Liver (tissue), 9 donors: Measurements from ENCODE around the gene PPP2R3A. TPM values are rescaled to one million over a fixed set of nuclear protein-coding genes. Genes with fewer than 3 reads are reported as not detected.

ENCODE experiments used
- DNase-seq: peaks from one replicate; pipeline ENCODE4 v3.0.0-alpha.2; 2017; ENCODE audit warnings: low spot score
- H3K27ac ChIP-seq, 2 donors: one replicate each; pipeline ENCODE4 v1.7.0; 2013; ENCODE audit warnings: inconsistent platforms in 2 of 2, low read length in 2 of 2, control low read depth in 1 of 2, low read depth in 1 of 2, mild to moderate bottlenecking in 1 of 2
- H3K27me3 ChIP-seq, 4 donors: one replicate each; pipeline versions ENCODE4 v1.6.1 to v1.7.0; 2013; ENCODE audit warnings: low read length in 3 of 4, inconsistent platforms in 1 of 4, mild to moderate bottlenecking in 1 of 4, moderate library complexity in 1 of 4; ENCODE audit not compliant: control insufficient read depth in 4 of 4, insufficient read depth in 4 of 4
- H3K36me3 ChIP-seq, 4 donors: one replicate each; pipeline versions ENCODE4 v1.6.1 to v1.7.0; 2013; ENCODE audit warnings: low read length in 3 of 4, mild to moderate bottlenecking in 3 of 4, low read depth in 1 of 4, moderate library complexity in 1 of 4; ENCODE audit not compliant: control insufficient read depth in 4 of 4, insufficient read depth in 3 of 4
- H3K4me1 ChIP-seq, 4 donors: one replicate each; pipeline versions ENCODE4 v1.6.1 to v1.7.0; 2013; ENCODE audit warnings: low read length in 3 of 4, mild to moderate bottlenecking in 3 of 4, moderate library complexity in 1 of 4; ENCODE audit not compliant: control insufficient read depth in 4 of 4, insufficient read depth in 4 of 4
- H3K4me3 ChIP-seq, 3 donors: one replicate each; pipeline versions ENCODE4 v1.6.1 to v1.7.0; 2013; ENCODE audit warnings: low read length in 3 of 3, control low read depth in 1 of 3, low read depth in 1 of 3, mild to moderate bottlenecking in 1 of 3
- H3K9ac ChIP-seq, 2 donors: one replicate each; pipeline ENCODE4 v1.7.0; 2013; ENCODE audit warnings: low read length in 2 of 2, mild to moderate bottlenecking in 2 of 2, moderate library complexity in 2 of 2, control low read depth in 1 of 2, low read depth in 1 of 2
- H3K9me3 ChIP-seq, 4 donors: one replicate each; pipeline versions ENCODE4 v1.6.1 to v1.7.0; 2013; ENCODE audit warnings: low read length in 3 of 4; ENCODE audit not compliant: control insufficient read depth in 4 of 4
- ATF3 ChIP-seq: IDR thresholded peaks from 2 replicates; pipeline ENCODE4 v1.6.1; 2016; ENCODE audit warnings: antibody characterized with exemption
- CTCF ChIP-seq: fragments of 150-350 bp; IDR thresholded peaks from 2 replicates; pipeline ENCODE4 v1.5.1; 2017; ENCODE audit warnings: improper control_type of control experiment, low read depth, low read length; ENCODE audit not compliant: missing input control
- EGR1 ChIP-seq, 2 donors: IDR thresholded peaks; 2 replicates each; pipeline ENCODE4 v1.6.1; 2016 to 2018; ENCODE audit warnings: antibody characterized with exemption in 2 of 2, low read depth in 2 of 2
- FOXA1 ChIP-seq: IDR thresholded peaks from 2 replicates; pipeline ENCODE4 v1.6.1; 2016; ENCODE audit warnings: antibody characterized with exemption
- FOXA2 ChIP-seq: IDR thresholded peaks from 2 replicates; pipeline ENCODE4 v1.6.1; 2016; ENCODE audit warnings: antibody characterized with exemption
- GABPA ChIP-seq, 2 donors: IDR thresholded peaks in 1 of 2; conservative IDR thresholded peaks in 1 of 2; 2 replicates each; pipeline ENCODE4 v1.6.1; 2016; ENCODE audit warnings: antibody characterized with exemption in 2 of 2, mild to moderate bottlenecking in 1 of 2, moderate library complexity in 1 of 2
- HNF4A ChIP-seq, 2 donors: conservative IDR thresholded peaks; 2 replicates each; pipeline ENCODE4 v1.6.1; 2016; ENCODE audit warnings: antibody characterized with exemption in 2 of 2, mild to moderate bottlenecking in 2 of 2
- HNF4G ChIP-seq: IDR thresholded peaks from 2 replicates; pipeline ENCODE4 v1.6.1; 2016; ENCODE audit warnings: antibody characterized with exemption
- JUND ChIP-seq, 2 donors: IDR thresholded peaks; 2 replicates each; pipeline ENCODE4 v1.6.1; 2016; ENCODE audit warnings: antibody characterized with exemption in 2 of 2
- MAX ChIP-seq: IDR thresholded peaks from 2 replicates; pipeline ENCODE4 v1.6.1; 2016; ENCODE audit warnings: antibody characterized with exemption
- NR2F2 ChIP-seq: IDR thresholded peaks from 2 replicates; pipeline ENCODE4 v1.6.1; 2016; ENCODE audit warnings: antibody characterized with exemption
- RAD21 ChIP-seq, 2 donors: IDR thresholded peaks; 2 replicates each; pipeline ENCODE4 v1.6.1; 2016; ENCODE audit warnings: antibody characterized with exemption in 2 of 2, mild to moderate bottlenecking in 2 of 2
- REST ChIP-seq: IDR thresholded peaks from 2 replicates; pipeline ENCODE4 v1.6.1; 2016; ENCODE audit warnings: antibody characterized with exemption, mild to moderate bottlenecking
- RXRA ChIP-seq, 2 donors: IDR thresholded peaks; 2 replicates each; pipeline ENCODE4 v1.6.1; 2017 to 2018; ENCODE audit warnings: antibody characterized with exemption in 2 of 2, mild to moderate bottlenecking in 1 of 2
- SP1 ChIP-seq: IDR thresholded peaks from 2 replicates; pipeline ENCODE4 v1.6.1; 2018; ENCODE audit warnings: antibody characterized with exemption, mild to moderate bottlenecking
- TAF1 ChIP-seq: conservative IDR thresholded peaks from 2 replicates; pipeline ENCODE4 v1.6.1; 2016; ENCODE audit warnings: antibody characterized with exemption, mild to moderate bottlenecking
- YY1 ChIP-seq: IDR thresholded peaks from 2 replicates; pipeline ENCODE4 v1.6.1; 2016; ENCODE audit warnings: antibody characterized with exemption, mild to moderate bottlenecking
- ZBTB33 ChIP-seq: IDR thresholded peaks from 2 replicates; pipeline ENCODE4 v1.6.1; 2016; ENCODE audit warnings: antibody characterized with exemption
- WGBS: extraction: QIAGEN DNeasy Blood & Tissue Kit; methylation state at CpG from one replicate; pipeline ENCODE4 v1.1.7; 2013; 5-methylcytosine and 5-hydroxymethylcytosine counted together
- polyA plus RNA-seq, 2 donors: library from polyadenylated mRNA; stranded (reverse) in 1 of 2; unstranded in 1 of 2; fragments of 200-250 nt in 1 of 2; fragments of >200 nt in 1 of 2; fragmentation: Nextera tagmentation in 1 of 2; extraction: Ambion mirVana in 1 of 2; gene quantifications; one replicate each; pipeline versions ENCODE4 v1.2.1 to v1.2.3, GENCODE V29; 2013 to 2015
- total RNA-seq, 2 donors: library from RNA; depleted of rRNA; stranded (reverse); fragments of >200 nt; gene quantifications; one replicate each; pipeline ENCODE4 v1.2.3, GENCODE V29; 2014
- donor health status: healthy.
- donor health status: healthy.
- donor health status: healthy.
- donor health status: healthy.
- donor health status: healthy.

PPP2R3A gene
- total and polyA plus RNA-seq, 4 donors: 0.54 to 3.3 (median 1.6) TPM

- Histone ChIP-seq H3K27ac (no peak overlapping the region), H3K9me3 (no peaks in the 10 kb centered on the region), H3K36me3 (no peaks in the 10 kb centered on the region), H3K4me3 (no peak overlapping the region), H3K9ac (no peak overlapping the region), H3K4me1 (no peaks in the 10 kb centered on the region), H3K27me3 (no peaks in the 10 kb centered on the region)
- TF ChIP-seq FOXA2: no peak
- no peak for TF ChIP-seq FOXA1
- TF ChIP-seq TAF1: no peak
- TF ChIP-seq ZBTB33: no peak
- TF ChIP-seq YY1: no peak
- no peak for TF ChIP-seq GABPA (IDR thresholded peaks at IDR 0.05 in 1 of 2, conservative IDR thresholded peaks at IDR 0.05 in 1 of 2)
- TF ChIP-seq HNF4G: no peak
- no peak for TF ChIP-seq CTCF
- no peak for TF ChIP-seq RXRA (IDR thresholded peaks at IDR 0.05)
- TF ChIP-seq NR2F2: no peak
- TF ChIP-seq JUND (IDR thresholded peaks at IDR 0.05): no peak
- TF ChIP-seq RAD21 (IDR thresholded peaks at IDR 0.05): no peak
- TF ChIP-seq HNF4A (conservative IDR thresholded peaks at IDR 0.05): no peak
- no peak for TF ChIP-seq ATF3
- no peak for TF ChIP-seq MAX
- no peak for TF ChIP-seq SP1
- TF ChIP-seq REST: no peak
- TF ChIP-seq EGR1 (IDR thresholded peaks at IDR 0.05; ENCODE audit: low read depth in 2 of 2): no peak
- no peak for DNase-seq
- 97% methylated on average over 8 of the region's 8 CpGs for WGBS
Observed at GRCh38 chr3:136120373-136121348, 155.1 kb downstream of the PPP2R3A start.
